Right lung (tissue), 5 donors: Measurements from ENCODE around the gene ZNF541. TPM values are rescaled to one million over a fixed set of nuclear protein-coding genes. Genes with fewer than 3 reads are reported as not detected.

Experiments used
- DNase-seq, 2 donors: peaks; one replicate each; pipeline ENCODE4 v3.0.0-alpha.2; 2013
- polyA plus RNA-seq, 5 donors: library from polyadenylated mRNA; unstranded; fragments of 120-200 nt; gene quantifications; one replicate each; pipeline versions ENCODE4 v1.2.1 to v1.2.3, GENCODE V29; 2013; ENCODE audit warnings: inconsistent platforms in 1 of 5, low replicate concordance in 1 of 5; ENCODE audit not compliant: insufficient read length in 5 of 5, insufficient read depth in 1 of 5

ZNF541 gene
- polyA plus RNA-seq, 5 donors, result 0.14 to 0.55 (median 0.23) TPM

DNA sequence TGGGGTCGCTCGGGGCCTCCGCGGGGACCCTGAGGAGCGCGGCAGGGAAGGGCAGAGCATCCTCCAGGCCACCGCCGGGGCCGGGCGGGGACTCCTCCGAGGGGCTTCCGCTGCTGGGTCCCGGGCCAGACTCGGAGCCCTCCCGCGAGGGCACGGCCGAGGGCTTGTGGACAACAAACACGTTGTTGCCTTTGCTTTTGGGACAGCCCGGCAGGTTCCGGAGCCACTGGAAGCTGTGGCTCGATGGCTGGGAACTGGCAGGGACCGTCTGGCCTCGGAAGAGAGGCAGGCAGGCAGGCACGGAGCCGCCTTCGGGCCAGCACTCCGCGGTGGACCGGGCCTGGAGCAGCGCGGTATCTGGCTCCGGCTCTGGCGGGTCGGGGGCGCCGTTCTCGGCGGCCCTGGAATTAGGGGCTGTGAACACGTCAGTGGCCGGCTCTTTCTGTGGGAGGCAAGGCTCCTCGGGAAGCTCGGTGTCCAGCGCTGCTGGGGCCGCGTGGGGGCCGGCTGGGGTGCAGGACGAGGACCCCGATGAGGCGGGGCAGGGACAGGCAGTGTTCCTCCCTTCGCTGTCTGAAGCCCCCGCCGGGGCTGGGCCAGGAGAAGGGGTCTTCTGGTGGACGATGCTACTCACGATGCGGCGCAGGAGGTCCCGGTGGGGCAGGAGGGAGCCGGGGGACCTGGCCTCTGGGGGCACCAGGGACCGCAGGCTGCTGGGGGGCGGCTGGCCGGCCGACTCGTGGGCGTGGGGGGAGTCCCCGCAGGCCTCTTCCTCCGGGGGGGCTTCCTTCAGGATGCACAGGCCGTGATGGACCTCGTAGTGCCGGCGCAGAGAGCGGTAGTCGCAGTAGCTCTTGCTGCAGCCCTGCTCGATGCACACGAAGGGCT lies 27.6 kb downstream of the ZNF541 start:
- DNase-seq, result no peak

DNA sequence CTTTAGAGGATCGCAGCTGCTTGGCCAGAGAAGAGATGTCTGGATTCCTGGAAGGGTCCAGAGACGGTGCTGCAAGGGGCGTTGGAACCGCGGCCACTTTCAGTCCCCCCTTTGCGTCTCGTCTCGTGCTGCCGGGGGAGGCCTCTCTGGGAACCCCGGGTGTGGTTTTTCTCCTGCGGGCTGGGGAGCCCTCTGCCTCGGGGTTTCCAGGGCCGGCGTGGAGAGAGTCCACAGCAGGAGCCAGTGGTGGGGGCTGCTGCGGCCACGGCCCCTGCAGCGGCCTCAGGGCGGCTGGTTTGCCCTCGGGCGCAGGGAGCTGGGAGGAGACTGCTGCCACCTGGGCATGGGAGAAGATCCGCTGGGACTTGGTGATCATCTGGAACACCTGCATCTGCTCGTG lies 28.5 kb downstream of the ZNF541 start:
- DNase-seq, result no peak

DNA sequence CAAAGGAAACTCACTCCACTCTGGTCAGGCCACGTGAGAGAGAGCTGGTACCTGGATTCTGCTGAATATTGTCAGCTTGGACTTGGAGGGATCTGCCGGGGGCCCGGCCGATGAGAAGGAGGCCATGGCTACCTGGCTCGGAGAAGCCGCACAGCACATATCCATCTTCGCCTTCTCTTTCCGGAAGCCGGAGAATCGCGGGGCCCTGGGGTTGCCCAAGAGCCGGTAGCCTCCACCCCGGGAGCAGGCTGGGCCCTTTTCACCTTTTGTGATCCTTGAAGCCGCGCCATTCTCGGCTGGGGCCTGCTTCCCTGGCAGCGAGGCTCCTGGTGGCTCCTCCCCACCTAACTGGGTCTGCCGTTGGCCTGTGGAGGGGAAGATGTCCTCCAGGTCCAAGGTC lies 28.9 kb downstream of the ZNF541 start:
- DNase-seq, result no peak

DNA sequence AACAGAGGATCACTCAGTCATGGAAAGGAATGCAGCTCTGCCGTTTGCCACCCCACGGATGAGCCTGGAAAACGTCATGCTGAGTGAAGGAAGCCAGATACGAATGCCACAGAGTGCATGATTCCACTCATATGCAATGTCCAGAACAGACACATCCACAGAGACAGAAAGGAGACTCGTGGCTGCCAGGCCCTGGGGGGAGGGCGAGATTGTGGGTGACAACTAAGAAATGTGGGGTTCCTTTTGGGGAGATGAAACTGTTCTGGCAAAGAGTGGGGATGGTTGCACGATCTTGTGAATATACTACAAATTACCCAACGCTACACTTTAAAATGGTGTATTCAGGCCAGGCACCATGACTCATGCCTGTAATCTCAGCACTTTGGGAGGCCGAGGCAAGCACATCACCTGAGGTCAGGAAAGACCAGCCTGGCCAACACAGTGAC lies 30.9 kb downstream of the ZNF541 start:
- DNase-seq, result no peak

DNA sequence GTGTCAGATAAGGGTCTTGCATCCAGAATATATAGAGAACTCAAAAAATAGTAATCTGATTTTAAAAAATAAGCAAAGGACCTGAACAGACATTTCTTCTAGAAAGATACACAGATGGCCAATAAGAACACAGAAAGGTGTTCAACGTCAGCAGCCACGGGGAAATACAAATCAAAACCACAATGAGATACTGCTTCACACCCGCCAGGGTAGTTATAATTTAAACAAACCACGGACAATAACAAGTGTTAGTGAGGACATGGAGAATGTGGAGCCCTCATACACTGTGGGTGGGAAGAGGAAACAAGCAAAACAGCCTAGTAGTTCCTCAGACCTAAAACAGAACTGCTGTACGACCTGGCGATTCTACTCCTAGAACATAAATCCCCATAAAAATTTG lies 31.4 kb downstream of the ZNF541 start:
- no peak for DNase-seq

DNA sequence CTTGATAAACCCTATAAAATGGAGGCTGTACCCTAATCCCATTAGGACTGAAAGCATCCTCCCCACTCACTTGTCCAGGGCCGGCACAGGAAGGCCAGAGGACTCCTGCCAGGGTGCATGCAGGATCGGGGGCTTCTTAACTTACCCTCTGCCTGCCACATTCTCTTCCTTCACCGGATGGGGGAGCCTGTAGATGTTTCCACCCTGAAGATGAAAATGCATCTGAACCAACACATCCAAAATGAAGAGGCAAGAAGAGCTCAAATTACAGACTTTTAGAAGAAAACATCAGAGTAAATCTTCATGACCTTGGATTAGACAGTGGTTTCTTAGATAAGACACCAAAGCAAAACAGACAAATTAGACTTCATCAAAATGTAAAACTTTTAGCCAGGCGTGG lies 32.2 kb downstream of the ZNF541 start:
- no peak for DNase-seq

DNA sequence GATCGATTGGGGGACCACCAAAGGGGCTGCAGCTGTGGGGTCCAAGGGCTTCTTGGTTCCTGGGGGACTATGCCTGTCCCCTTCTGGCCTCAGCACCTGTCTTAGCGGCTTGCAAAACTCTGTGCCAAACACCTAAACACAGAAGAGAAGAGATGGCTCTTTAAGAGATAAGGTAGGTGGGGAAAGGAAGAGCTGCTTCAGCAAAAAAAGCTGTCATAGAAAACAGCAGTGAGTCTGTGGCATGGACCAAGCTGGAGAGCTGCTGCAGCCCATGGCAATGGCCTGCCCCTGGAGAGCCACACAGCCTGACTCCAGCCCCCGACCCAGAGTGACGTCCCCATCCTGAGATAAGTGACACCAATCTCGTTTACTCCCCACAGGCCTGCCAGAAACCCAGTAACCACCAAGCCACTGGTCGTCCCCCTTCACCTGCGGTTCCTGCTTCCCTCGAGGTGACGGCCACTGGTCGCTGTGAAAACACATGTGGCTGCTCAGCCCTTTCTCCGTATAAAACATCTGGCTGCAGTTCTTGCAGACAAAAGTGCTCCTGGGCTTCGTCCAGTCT lies 33.1 kb downstream of the ZNF541 start:
- DNase-seq, result no peak

DNA sequence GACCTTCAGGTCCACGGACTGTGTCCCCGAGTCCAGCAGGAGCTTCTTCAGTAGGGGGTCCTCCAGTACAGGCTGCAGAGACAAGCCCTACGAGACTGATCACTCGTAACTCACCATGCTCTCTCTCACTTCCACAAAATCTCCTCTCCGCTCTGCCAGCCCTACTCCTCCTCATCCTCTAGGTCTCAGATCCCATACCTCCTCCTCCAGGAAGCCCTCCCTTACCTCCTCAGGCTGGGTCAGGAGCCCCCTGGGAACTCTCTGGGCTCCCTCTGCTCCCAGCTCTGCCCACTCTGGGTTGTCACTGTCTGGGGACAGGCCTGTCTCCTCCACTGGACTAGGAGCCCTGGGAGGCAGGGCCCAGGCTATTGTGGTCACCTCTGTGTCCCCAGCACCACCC lies 34.1 kb downstream of the ZNF541 start:
- no peak for DNase-seq

DNA sequence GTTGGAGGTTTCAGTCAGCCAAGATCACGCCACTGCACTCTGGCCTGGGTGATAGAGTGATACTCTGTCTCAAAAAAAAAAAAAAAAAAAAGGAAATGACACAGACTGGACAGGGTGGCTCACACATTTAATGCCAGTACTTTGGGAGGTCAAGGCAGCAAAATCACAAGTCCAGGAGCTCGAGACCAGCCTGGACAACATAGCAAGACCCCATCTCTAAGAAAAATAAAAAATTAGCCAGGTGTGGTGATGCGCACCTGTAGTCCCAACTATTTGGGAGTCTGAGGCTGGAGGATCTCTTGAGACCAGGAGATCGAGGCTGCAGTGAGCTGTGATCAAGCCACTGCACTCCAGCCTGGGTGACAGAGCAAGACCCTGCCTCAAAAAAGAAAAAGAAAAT lies 35.5 kb downstream of the ZNF541 start:
- DNase-seq, result no peak

DNA sequence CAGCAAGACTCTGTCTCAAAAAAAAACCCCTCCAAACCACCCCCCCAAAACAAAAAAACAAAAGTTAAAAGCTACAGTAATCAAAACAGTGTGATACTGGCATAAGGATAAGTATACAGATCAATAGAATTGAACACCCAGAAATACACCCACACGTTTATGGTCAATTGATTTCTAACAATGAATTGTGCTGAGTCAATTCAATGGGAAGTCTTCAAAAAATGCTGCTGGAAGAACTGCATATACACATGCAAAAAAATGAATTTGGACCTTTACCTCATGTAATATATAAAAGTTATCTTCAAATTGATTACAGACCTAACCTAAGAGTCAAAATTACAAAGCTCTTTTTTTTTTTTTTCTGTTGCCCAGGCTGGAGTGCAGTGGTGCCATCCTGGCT lies 38.3 kb downstream of the ZNF541 start:
- DNase-seq, result no peak

DNA sequence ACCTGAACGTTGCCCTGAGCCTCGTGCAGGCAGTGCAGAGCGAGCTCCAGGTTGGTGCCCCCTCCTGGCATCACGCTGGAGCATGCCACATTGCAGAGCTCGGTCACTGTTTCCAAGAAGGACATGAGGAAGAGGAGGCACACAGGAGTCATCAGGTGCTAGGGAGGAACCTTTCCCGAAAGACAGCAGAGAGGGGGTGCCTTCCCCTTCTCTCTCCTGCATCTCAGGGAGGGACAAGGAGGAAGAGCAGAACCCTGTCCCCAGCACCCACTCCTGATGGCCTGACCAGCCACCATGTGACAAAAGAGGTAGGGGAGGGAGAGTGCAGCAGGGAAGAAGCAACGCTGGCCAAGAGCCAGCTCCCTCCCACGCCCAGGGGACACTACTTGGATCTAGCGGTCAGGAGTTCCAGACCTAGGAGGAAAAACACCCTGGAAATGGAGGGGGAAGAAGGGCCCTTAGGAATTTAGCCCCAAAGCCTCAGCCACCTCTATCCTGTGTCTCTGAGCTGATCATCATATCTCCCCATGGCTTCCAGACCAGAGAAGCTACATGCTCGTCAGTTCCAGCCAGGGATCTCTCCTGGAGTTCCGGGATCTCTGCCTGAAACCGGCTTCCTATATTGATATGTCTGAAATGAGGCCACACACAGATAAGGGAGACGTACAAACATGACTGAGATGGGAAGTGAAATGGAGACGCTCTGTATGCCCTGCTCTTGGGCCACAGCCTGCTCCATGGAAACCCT lies 41.1 kb downstream of the ZNF541 start:
- no peak for DNase-seq

DNA sequence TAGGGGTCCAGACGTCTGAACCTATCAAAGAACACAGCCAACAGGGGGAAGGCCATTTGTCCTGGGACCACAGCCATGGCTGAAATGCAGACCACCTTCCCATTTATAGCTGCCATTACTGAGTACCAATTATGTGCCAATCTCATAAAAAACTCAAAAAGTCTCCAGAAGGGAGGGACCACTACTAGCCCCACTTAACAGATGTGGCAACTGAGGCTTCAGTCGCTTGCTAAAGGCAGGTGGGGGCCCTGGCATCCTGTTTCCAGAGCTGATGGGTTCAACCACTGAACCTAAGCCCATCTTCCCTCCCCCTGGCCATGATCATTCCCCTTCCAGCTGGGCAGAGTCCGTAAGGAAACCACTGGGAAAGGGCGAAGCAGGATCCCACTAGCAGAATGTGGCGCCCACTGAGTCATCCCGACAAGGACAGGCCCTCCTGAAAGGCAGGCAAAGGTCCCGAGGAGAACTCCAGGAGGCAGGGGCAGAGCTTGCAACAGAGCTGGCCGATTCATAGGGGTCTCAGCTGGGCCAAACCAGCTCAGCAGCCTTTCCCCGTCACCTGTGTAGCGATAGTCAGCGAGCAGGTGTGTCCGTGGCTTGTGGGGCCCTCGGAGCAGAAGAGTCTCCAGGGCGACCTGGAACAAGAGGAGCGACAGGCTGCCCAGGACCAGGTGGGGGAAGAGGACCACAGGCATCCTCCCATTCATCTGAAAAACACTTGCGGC lies 43.8 kb downstream of the ZNF541 start:
- DNase-seq, result no peak

DNA sequence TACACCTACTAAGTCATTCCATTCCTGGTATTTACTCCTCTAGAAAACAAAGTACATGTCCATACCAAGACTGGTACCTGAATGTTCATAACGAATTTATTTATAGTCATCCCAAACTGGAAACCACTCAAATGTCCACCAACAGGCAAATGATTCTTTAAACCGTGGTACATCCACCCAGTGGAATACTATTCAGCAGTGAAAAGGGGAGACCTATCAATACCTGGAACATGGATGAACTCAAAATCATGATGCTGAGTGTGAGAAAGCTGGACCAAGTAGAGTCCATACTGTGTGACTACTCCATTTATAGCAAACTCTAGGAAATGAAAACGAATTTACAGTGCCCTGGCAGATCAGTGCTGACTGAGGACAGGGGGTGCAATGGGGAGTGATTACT lies 46.1 kb downstream of the ZNF541 start:
- no peak for DNase-seq

DNA sequence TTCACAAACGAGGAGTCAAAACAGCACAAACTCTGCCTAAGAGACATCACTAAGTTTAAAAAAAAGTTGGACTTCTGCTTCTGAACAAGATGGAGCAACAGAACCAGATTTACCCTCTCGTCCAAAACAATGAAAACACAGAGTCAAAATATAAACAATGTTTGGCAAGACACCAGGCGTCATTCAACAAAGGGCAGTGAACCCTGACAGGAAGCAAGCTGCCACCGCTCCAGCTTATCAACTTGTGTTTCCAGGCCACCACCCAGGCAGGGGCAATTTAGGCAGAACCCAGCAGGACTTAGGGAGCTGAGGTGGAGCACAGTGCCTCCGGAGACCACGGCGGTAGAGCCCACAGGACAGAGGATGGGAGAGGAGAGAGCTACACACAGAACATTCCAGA lies 49.5 kb downstream of the ZNF541 start:
- peak; percentile 39 to 50 for DNase-seq

Other genes starting within 250 kb of the ZNF541 start
- under 1 TPM; 0.38 to 0.63 (median 0.57) TPM for gene C5AR2, start 241.0 kb downstream of the ZNF541 start, polyA plus RNA-seq
- gene DHX34, start 223.8 kb downstream of the ZNF541 start, polyA plus RNA-seq, result 10 to 100 TPM; 10.5 to 18.9 (median 14.3) TPM
- 10 to 100 TPM; 20.6 to 35.7 (median 27.4) TPM for gene MEIS3, start 153.6 kb downstream of the ZNF541 start, polyA plus RNA-seq
- under 1 TPM in 4 of 5 donors, not detected in 1; 0.07 to 0.19 (median 0.15) TPM for gene SLC8A2, start 101.3 kb downstream of the ZNF541 start, polyA plus RNA-seq
- gene KPTN, start 88.9 kb downstream of the ZNF541 start, polyA plus RNA-seq, result 10 to 100 TPM; 12.4 to 17.5 (median 13.5) TPM
- 100 to 1,000 TPM; 107 to 155 (median 119) TPM for gene NAPA, start 58.1 kb downstream of the ZNF541 start, polyA plus RNA-seq
- gene BICRA, start 36.0 kb upstream of the ZNF541 start, polyA plus RNA-seq, result 10 to 100 TPM; 11.7 to 17.2 (median 15.6) TPM
- gene EHD2, start 140.3 kb upstream of the ZNF541 start, polyA plus RNA-seq, result 100 to 1,000 TPM in 3 of 5 donors, 10 to 100 TPM in 2; 79.9 to 160 (median 107) TPM
- 100 to 1,000 TPM; 393 to 541 (median 463) TPM for gene NOP53, start 172.4 kb upstream of the ZNF541 start, polyA plus RNA-seq
- gene SELENOW, start 205.6 kb upstream of the ZNF541 start, polyA plus RNA-seq, result 100 to 1,000 TPM; 176 to 307 (median 209) TPM
- gene TPRX1, start 231.4 kb upstream of the ZNF541 start, polyA plus RNA-seq, result not detected
- under 1 TPM in 4 of 5 donors, not detected in 1; 0.04 to 0.16 (median 0.09) TPM for gene CRX, start 248.8 kb upstream of the ZNF541 start, polyA plus RNA-seq